HG02759 (cell line): ENCODE data around the gene DMPK.
"Not testable (repeated sequence)": the region's sequence is repeated elsewhere in the genome, so short reads cannot be mapped to it uniquely, and the experiment has no call there.

Experiments
- ATAC-seq: cut with Tn5 transposase; IDR thresholded peaks from one replicate; pipeline ENCODE4 v1.9.1; 2021; ENCODE audit warnings: mild to moderate bottlenecking, moderate library complexity; ENCODE audit not compliant: unreplicated experiment

The DMPK gene

GRCh38 chr19:45815481-45816216, 33.4 kb upstream of the DMPK start:
- ATAC-seq: no peak

DNA sequence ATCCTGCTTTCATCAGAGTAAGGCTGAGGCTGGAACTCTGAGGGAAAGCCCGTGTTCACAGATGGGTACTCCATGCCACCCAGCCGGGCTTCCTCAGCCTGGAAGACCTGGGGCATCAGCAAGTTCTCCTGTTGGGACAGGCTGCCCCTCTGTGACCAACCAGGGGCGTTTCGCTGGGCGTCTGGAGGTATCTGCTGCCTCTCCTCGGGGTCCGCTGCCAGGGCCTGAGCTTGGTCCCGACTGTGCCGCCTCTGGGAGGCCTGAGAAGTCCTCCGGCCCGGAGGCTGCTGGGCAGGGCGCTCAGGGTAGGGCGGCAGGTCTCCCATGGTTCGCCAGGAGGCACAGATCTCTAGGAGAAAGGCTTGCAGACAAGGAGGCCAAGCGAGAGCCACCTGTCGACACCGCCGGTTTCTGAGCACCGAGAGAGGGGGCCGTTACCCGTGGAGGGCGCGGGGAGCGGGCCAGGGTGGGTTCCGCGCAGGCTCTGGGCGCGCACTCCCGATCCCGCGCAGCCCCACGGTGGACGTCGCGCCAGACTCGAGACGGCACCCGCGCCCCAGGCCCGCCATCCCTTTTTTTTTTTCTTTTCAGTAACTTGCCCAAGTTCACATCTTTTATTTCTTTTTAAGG, 32.7 kb upstream of the DMPK start, which contains the start of gene RSPH6A:
TSS of gene RSPH6A (minus strand) at position 458 of the 630 bp plus-strand sequence. CDS start at position 326, 132 bp downstream.
- ATAC-seq: no peak

- no peak for ATAC-seq
Measured at GRCh38 chr19:45814166-45814780, 32.0 kb upstream of the DMPK start.

- ATAC-seq: no peak
Measured at GRCh38 chr19:45812297-45812696, 30.0 kb upstream of the DMPK start.

GRCh38 chr19:45809643-45810159, 27.4 kb upstream of the DMPK start:
- no peak for ATAC-seq

GRCh38 chr19:45805719-45806118, 23.4 kb upstream of the DMPK start:
- no peak for ATAC-seq

GRCh38 chr19:45804959-45805230, 22.6 kb upstream of the DMPK start:
- ATAC-seq: no peak

DNA sequence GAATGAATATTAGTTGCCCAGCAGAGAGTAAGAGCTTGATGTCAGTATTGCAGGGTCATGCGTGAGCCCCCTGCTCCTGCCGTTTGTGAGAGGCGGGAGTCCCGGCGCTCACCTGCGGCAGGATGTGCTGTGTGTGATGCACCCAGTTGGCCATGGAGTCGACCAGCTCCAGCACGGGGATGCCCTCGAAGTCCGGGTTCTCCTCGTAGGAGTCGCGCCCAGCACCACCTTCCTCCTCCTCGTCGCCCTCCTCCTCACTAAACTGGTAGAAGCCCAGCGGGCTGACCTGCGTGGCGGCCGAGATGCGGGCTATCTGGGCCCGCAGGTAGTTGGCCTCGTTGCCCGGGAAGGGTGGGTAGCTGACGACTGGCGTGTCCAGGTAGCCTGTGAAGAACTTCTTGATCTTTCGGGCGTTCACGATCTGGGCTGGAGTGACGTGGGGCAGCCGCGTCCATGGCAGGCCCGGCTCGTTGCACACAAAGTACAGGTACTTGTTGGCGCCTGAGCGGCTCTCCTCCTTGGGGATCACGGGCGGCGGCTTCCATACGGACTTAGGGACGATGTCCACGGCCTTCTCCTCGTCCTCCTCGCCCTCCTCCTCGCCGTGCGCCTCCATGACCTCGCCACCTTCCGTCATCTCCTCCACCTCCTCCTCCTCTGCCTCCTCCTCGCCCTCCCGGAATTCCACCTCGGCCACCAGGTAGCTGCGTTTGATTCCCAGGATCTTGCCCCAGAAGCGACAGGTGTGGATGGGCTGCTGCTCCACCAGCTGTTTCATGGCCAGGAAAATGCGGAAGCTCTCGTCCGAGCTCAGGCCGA, 22.1 kb upstream of the DMPK start:
- ATAC-seq: no peak

- no peak for ATAC-seq
Measured at GRCh38 chr19:45801603-45802175, 19.4 kb upstream of the DMPK start.

GRCh38 chr19:45800070-45800553, 17.8 kb upstream of the DMPK start:
- ATAC-seq: no peak

- ATAC-seq: not testable (repeated sequence)
Measured at GRCh38 chr19:45799541-45799940, 17.3 kb upstream of the DMPK start.

- no peak for ATAC-seq
Measured at GRCh38 chr19:45798995-45799517, 16.8 kb upstream of the DMPK start.

- ATAC-seq: no peak
Measured at GRCh38 chr19:45794627-45795026, 12.3 kb upstream of the DMPK start.

DNA sequence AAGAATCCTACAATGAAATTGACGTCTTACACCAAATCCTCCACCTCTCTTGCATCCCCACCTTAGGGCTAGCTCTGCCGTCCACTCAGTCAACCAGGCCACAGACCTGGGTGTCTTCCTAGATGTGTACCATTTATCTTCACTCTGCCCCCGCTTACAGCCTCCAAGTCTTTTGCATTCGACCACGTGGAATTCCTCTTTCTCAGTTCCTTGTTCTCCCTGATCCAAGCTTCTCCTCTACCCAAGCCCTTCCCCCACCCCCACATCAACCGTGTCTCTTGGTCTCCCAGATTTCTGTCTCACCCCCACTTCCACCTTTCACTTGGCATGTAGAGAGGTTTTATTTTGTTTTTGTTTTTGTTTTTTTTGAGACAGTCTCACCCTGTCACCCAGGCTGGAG, 11.6 kb upstream of the DMPK start:
- ATAC-seq: no peak

GRCh38 chr19:45793178-45793564, 10.9 kb upstream of the DMPK start:
- no peak for ATAC-seq

GRCh38 chr19:45792470-45793177, 10.3 kb upstream of the DMPK start, which contains the start of gene DMWD:
TSS of gene DMWD (minus strand) at chr19:45792845. CDS start at chr19:45792756, 89 bp downstream.
- ATAC-seq: peak; percentile 95

DNA sequence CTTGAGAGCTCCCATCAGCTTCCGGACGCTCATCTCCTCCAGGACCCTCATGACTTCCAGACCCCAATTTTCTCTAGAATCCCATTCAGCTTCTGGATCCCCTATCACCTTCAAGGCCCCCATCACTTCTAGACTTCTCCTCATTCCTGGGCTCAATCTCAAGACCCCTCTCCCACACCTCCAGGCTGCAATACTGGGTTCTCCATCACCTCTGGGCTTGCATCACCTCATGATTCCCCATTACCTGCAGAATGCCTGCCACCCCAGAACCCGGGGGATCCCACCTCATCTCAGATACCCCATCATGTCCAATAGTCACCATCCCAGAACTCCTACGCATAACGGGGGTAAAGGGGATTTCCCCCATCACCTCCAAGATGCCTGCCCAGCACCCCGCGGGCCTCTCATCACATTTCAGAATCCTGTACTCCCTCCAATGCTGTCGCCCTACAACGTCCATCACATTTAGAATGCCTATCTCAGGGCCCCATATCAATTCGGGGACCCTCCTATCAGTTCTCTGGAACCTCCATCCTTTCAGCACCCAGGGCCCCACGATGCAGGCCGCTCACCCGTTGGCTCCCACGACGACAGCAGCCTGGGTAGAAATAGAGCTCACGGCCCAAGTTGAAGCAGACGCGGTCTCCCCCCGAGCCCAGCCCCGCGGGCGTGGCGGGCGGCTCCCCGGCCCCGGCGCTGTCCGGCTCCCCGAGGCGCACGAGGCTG, 9.6 kb upstream of the DMPK start:
- ATAC-seq: no peak

- no peak for ATAC-seq
Measured at GRCh38 chr19:45790942-45791341, 8.7 kb upstream of the DMPK start.
